SK-N-SH treated with all-trans-retinoic acid at 6 μM for 48 hours (cell line): ENCODE measurements around the gene MEIOSIN.

Experiments
- ARNTL ChIP-seq: fragments of 450-650 bp; formaldehyde crosslinking; IDR thresholded peaks from 2 replicates; pipeline ENCODE4 v1.5.0; 2020; ENCODE audit warnings: low read depth, mild to moderate bottlenecking, moderate library complexity, borderline replicate concordance
- BACH2 ChIP-seq: fragments of 250-450 bp; sonication (Bioruptor Pico); IDR thresholded peaks from 2 replicates; pipeline ENCODE4 v1.9.0; 2021; ENCODE audit warnings: mild to moderate bottlenecking, borderline replicate concordance
- CREB5 ChIP-seq: fragments of 250-450 bp; sonication (Bioruptor Pico); IDR thresholded peaks from 2 replicates; pipeline ENCODE4 v1.5.1; 2020; ENCODE audit warnings: low read depth, mild to moderate bottlenecking, moderate library complexity
- CSRNP3 ChIP-seq: fragments of 250-450 bp; sonication (Bioruptor Pico); IDR thresholded peaks from 2 replicates; pipeline ENCODE4 v1.5.1; 2021; ENCODE audit warnings: mild to moderate bottlenecking, moderate library complexity
- ISL1 ChIP-seq: fragments of 250-450 bp; sonication (Bioruptor Pico); IDR thresholded peaks from 2 replicates; pipeline ENCODE4 v2.1.2; 2022; ENCODE audit warnings: mild to moderate bottlenecking, moderate library complexity
- OSR1 ChIP-seq: fragments of 250-450 bp; sonication (Bioruptor Pico); IDR thresholded peaks from 2 replicates; pipeline ENCODE4 v1.8.0; 2022; ENCODE audit warnings: moderate library complexity, mild to moderate bottlenecking, inconsistent platforms
- PATZ1 ChIP-seq: fragments of 250-450 bp; sonication (Bioruptor Pico); IDR thresholded peaks from 2 replicates; pipeline ENCODE4 v1.8.0; 2020; ENCODE audit warnings: mild to moderate bottlenecking, moderate library complexity, borderline replicate concordance
- POU6F1 ChIP-seq: fragments of 250-450 bp; sonication (Bioruptor Pico); IDR thresholded peaks from 2 replicates; pipeline ENCODE4 v1.8.0; 2021; ENCODE audit warnings: low read depth, mild to moderate bottlenecking, moderate library complexity, borderline replicate concordance
- TSHZ2 ChIP-seq: fragments of 250-450 bp; sonication (Bioruptor Pico); IDR thresholded peaks from 2 replicates; pipeline ENCODE4 v1.5.0; 2020; ENCODE audit warnings: mild to moderate bottlenecking, moderate library complexity
- ZC3H10 ChIP-seq: fragments of 250-450 bp; sonication (Bioruptor Pico); IDR thresholded peaks from 2 replicates; pipeline ENCODE4 v1.5.1; 2021; ENCODE audit warnings: mild to moderate bottlenecking, moderate library complexity
- ZFP3 ChIP-seq: fragments of 250-450 bp; sonication (Bioruptor Pico); IDR thresholded peaks from 2 replicates; pipeline ENCODE4 v1.5.0; 2020; ENCODE audit warnings: mild to moderate bottlenecking, moderate library complexity
- ZFP30 ChIP-seq: fragments of 450-650 bp; formaldehyde crosslinking; IDR thresholded peaks from 2 replicates; pipeline ENCODE4 v1.5.0; 2022; ENCODE audit warnings: mild to moderate bottlenecking, moderate library complexity
- ZNF565 ChIP-seq: fragments of 450-650 bp; formaldehyde crosslinking; conservative IDR thresholded peaks from 2 replicates; pipeline ENCODE4 v1.5.0; 2020; ENCODE audit warnings: low read depth, mild to moderate bottlenecking, moderate library complexity
- ZNF8 ChIP-seq: fragments of 450-650 bp; formaldehyde crosslinking; IDR thresholded peaks from 2 replicates; pipeline ENCODE4 v1.5.0; 2020; ENCODE audit warnings: mild to moderate bottlenecking, moderate library complexity

GRCh38 chr19:45752639-45753038, 19.4 kb downstream of the MEIOSIN start:
- TF ChIP-seq POU6F1 (CRISPR knock-in tag) (no peak), ARNTL (CRISPR knock-in tag) (no peak), BACH2 (CRISPR knock-in tag) (no peak), ZFP30 (CRISPR knock-in tag) (no peak), ZFP3 (CRISPR knock-in tag) (no peak), CREB5 (CRISPR knock-in tag) (no peak), ZNF565 (CRISPR knock-in tag) (no peak), ZC3H10 (no peak), ISL1 (no peak), ZNF8 (CRISPR knock-in tag) (no peak), OSR1 (CRISPR knock-in tag) (no peak), TSHZ2 (no peak), CSRNP3 (CRISPR knock-in tag) (no peak), PATZ1 (CRISPR knock-in tag) (no peak)
